Placental epithelial cell (primary cell): ENCODE measurements around the gene ABHD17B. TPM values are rescaled to one million over a fixed set of nuclear protein-coding genes. Genes with fewer than 3 reads are reported as not detected.

ENCODE experiments used
- small RNA-seq: library from RNA; depleted of rRNA; stranded (forward); fragments of <200 nt; gene quantifications from one replicate; pipeline ENCODE3, GENCODE V24; 2012
- total RNA-seq: library from RNA; depleted of rRNA; stranded (reverse); fragments of >200 nt; gene quantifications from 2 replicates; pipeline ENCODE4 v1.2.3, GENCODE V29; 2012

Gene ABHD17B
- 12.6 and 14.1 TPM in 2 replicates for total RNA-seq

DNA sequence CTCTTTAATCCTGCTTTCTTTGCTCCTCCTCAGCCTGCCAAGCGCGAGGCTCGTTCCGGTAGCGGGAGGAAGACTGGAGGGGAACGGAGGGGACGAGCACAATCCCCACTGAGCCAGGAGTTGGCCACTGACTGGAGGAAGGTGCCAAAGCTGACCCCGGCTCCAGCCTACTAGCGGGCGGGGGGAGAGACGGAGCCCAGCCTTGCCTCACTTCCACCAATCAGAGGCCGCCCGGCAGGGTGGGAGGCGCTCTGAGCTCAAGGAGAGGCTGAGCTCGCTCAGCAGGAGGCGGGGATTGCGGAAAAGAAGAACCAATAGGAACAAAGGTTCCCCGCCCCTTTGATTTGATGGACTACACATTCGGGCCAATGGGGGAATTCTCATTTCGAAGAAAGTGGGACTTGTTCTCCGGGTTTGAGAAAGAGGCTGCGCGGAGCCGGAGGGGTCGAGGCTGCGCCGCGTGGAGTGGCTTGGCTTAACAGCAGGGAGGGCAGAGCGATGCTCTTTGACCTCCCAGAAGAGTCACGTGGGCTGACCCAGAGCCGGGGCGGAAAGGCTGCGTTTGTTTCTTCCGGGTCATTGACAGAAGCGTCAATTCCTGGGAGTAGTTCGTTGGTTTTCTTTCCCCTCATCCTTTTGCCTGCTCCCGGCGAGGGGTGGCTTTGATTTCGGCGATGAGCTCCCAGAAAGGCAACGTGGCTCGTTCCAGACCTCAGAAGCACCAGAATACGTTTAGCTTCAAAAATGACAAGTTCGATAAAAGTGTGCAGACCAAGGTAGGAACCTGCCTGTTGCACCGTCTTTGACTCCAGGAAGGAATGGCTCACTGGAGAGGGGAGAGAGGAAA lies at the start of gene ABHD17B, which contains the start of gene C9orf85:
TSS of gene ABHD17B (minus strand) at position 133 of the 847 bp plus-strand sequence. CDS start 36,113 bp downstream, outside the sequence.
TSS of gene C9orf85 (plus strand) at position 579 of the 847 bp plus-strand sequence. CDS start at position 675, 96 bp downstream.

Small RNA genes within 50 kb of the gene (small RNA-seq; reads per million reads assigned to genes)
- gene RF00019 = not detected

Other genes with a start within 250 kb of the ABHD17B start
- gene CEMIP2, start 142.7 kb downstream of the ABHD17B start, total RNA-seq = 382 and 714 TPM in 2 replicates
- gene C9orf85, start 446 bp upstream of the ABHD17B start, total RNA-seq = 8.6 and 10.2 TPM in 2 replicates
- gene C9orf57, start 149.4 kb upstream of the ABHD17B start, total RNA-seq = not detected in 2 replicates
- gene GDA, start 238.2 kb upstream of the ABHD17B start, total RNA-seq = under 0.01 and 0.11 TPM in 2 replicates